GM18868 (cell line): ENCODE data around the gene PSMB11.

ENCODE experiments used
- ATAC-seq: cut with Tn5 transposase; IDR thresholded peaks from one replicate; pipeline ENCODE4 v1.9.1; 2021; ENCODE audit warnings: mild to moderate bottlenecking, moderate library complexity; ENCODE audit not compliant: unreplicated experiment

The PSMB11 gene

DNA sequence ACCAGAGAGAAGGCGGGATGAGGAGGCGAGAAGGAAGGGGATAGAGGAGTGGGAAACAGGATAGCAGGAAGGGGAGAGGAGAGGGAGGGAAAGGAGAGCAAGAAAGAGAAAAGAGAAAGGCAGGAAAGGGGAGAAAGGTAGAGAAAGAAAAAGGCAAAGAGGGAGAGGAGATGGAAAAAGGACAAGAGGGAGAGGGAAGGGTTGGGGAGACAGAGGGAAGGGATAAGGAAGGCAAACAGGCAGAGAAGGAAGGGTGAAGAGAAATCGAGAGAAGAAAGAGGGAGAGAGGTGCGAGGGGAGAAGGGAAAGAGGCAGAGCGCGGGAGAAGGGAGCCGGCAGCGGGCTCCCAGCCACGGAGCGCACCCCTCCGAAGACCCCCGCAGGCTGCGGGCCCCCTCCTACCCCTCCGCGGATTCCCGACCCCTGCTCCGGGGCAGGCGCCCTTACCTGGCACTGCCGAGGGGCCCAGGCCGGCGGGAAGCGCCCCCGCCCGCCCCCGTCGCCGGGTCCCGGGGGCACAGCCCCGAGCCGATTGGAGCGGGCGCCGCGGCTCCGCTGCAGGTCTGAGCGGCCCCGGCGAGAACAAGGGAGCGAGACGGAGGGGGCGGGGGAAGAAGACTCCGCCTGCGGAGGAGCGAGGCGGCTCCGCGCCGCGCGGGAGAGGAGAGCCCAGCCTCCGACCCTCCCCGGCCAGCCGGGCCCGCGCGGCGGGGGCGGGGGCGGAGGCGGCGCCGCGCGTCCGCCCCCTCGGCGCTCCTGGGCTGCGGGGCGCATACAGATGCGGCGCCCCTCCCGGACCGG, 15.1 kb downstream of the PSMB11 start, which contains the start of gene CDH24:
CDH24 (minus strand) TSS at position 565 of the 801 bp plus-strand sequence. CDS start 1,787 bp downstream, outside the sequence.
- peak; percentile 56 for ATAC-seq

GRCh38 chr14:23057757-23058653, 16.0 kb downstream of the PSMB11 start:
- peak; percentile 58 for ATAC-seq

GRCh38 chr14:23058654-23059504, 16.9 kb downstream of the PSMB11 start:
- ATAC-seq, result no peak

DNA sequence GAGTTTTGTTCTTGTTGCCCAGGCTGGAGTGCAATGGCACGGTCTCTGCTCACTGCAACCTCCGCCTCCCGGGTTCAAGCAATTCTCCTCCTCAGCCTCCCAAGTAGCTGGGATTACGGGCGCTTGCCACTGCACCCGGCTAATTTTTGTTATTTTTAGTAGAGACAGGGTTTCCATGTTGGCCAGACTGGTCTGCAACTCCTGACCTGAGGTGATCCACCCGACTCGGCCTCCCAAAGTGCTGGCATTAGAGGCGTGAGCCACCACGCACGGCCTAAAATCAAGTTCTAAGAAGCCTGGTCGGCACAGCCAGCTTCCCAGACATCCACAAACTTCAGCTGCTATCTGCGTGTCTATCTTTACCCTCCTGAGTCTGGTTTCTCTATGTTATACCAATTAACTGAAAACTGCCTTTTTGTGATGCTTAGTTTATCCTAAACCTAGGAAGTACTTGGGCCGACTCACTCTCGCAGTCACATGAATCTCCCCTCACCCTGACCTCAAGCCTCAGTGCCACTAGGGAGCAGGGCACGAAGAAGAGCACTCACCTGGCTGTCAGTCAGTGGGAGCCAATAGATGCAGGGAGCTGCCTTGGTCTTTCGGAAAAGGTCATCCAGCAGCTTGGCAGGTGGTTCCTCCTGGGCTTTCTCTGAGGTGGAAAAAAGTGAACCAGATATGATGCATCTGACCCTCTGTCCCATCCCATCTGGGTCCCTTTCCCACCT, 18.7 kb downstream of the PSMB11 start:
- ATAC-seq, result no peak

DNA sequence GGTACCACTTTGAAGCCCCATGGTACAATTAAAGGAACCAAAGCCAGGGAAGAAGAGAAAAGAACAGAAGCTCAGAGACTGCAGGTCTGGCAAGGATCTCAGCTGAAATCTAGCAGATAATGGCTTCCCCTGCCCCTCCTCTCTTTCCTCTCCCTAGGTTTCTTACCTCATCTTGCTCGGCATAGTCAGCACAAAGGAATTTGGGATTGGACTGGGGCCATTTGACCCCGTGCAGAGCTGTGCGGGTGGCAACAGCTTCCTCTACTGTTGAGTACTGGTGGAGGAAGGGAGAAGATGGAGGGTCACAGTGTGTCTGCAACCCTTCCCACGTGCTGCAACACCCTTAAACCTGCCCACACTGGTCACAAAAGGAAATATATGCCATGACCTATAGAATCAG, 20.0 kb downstream of the PSMB11 start:
- no peak for ATAC-seq

- no peak for ATAC-seq
Observed at GRCh38 chr14:23063601-23064000, 21.6 kb downstream of the PSMB11 start.

- no peak for ATAC-seq
Observed at GRCh38 chr14:23066368-23066767, 24.4 kb downstream of the PSMB11 start.

GRCh38 chr14:23066855-23067744, 25.1 kb downstream of the PSMB11 start:
- no peak for ATAC-seq

DNA sequence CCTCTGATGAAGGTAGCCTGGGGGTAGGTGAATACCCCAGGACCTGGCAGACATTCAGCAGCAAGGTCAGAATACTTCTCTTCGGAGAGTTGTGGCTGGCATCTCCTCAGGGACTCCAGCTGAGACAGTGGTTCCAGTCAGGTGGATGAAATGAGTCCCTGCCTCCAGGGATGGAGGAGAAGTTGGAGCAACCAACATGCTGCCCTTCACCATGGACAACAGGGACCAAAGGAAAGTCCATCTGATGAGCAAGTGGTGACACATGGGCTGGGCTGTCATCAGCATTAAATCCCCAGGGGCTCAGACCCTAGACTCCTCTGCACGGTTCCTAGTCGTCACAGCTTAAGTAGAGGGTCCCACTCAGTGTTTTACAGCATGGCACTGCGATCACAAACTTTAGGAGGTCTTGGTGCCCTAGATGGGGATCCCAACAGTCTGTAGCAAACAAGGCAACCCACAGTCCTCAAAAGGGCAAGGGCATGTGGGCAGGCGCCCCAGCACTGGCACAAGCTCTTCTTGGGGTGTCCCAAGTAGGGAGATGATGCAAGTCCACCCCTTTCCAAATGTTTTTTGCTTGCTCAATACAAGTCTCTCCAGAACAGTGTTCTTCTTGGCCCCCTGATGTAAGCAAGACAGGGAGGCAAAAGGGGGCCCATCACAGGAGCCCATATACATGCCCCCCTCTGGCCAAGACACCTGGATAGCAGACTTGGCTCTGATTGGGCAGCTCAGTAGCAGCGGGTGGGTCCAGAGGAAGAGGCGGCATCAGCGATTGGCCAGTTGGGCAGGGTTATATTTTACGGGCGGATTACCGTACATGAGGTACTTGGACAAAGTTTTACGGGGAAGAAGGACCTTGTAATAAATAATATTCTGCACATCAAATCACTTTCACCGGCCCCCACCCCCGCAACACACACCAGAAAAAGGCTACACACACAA, 26.1 kb downstream of the PSMB11 start:
- no peak for ATAC-seq

GRCh38 chr14:23068789-23069412, 26.9 kb downstream of the PSMB11 start:
- ATAC-seq, result peak; percentile 79

GRCh38 chr14:23069413-23069806, 27.4 kb downstream of the PSMB11 start:
- ATAC-seq, result no peak

GRCh38 chr14:23070262-23071129, 28.5 kb downstream of the PSMB11 start:
- ATAC-seq, result no peak

DNA sequence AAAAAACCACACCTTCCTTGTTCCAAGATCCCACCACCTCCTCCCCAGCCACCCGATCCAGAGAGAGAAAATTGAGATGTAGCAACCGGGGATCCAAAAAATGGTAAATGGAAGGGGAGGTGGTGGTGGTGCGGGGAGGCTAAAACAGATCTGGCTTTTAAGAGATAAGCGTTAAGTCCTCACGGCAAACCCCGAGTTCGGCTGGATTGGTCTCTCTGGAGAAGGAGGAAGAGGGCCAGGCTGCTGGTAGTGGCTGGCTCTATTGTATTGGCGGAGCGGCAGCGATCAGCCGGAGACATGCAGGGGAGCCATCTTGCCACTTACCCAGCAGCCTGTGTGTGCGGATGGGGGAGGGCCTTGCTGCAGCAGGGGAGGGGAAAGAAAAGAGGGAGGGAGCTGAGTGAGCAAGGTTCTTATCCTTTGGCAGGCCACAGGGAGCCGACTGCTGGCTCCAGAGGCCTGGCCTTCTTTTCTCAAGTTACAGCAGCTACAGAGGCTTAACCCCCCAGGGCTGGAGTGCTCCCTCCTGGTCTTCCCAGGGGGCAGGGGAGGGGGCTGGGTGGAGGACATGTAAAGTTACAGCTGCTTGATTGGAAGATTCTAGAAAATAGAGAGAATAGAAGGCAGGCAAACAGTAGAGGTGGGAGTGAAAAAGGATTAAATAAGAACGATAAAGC, 29.4 kb downstream of the PSMB11 start:
- peak; percentile 91 for ATAC-seq

DNA sequence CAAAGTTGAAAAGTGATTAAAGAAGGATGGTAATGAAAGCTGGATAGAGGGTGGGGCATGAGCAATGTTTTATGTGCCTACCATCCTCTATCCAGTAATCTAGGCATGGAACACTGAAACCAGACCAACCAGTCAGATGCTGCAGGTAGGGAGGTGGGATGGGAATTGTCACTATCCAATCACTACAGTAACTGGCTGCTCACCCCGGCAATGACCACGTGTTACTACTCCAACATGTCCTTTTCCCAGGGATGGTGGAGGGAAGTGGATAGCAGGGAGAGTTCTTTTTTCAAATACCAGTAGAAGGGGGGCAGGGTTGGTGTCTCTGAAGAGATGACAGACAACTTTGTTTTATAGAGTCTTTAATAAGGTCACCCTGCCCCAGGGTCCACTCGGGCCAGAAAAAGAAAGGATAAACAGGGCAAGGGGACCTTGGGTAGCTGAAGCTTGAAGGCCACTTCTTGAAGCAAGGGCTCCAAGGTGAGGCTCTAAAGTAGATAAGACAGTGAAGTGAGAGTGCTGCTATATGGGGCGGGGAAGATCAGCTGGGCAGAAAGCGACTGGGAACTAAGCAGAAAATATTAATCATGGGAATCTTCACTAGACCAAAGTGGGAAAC, 30.0 kb downstream of the PSMB11 start:
- no peak for ATAC-seq

DNA sequence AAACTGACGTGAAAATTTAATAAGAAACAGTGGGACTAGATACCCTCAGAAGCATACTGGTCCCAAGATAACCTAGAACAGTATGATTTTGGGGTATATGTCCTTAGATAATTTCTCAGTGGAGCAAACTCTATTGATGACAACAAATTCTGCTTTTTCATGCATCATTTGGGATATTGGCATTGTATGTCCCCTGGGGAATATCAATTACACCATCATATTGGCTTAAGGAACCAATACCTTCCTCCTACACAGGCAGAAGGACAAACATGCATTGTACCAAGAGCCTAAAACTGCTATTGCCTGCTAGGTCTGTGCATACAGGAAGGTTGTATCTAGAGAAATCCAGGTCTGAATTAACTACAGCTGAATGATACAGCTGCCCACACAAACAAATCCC, 32.9 kb downstream of the PSMB11 start:
- no peak for ATAC-seq
